Measurements from ENCODE around the gene OVAAL. TPM values are rescaled to one million over a fixed set of nuclear protein-coding genes. Genes with fewer than 3 reads are reported as not detected.

Gene OVAAL
- total and polyA plus RNA-seq, 9 of the 15 experiments (the other 6 are each of a cell fraction or from before 2014, with no cell fraction given) = 0.04 to 0.18 (median 0.08) TPM; not detected in 4

DNA sequence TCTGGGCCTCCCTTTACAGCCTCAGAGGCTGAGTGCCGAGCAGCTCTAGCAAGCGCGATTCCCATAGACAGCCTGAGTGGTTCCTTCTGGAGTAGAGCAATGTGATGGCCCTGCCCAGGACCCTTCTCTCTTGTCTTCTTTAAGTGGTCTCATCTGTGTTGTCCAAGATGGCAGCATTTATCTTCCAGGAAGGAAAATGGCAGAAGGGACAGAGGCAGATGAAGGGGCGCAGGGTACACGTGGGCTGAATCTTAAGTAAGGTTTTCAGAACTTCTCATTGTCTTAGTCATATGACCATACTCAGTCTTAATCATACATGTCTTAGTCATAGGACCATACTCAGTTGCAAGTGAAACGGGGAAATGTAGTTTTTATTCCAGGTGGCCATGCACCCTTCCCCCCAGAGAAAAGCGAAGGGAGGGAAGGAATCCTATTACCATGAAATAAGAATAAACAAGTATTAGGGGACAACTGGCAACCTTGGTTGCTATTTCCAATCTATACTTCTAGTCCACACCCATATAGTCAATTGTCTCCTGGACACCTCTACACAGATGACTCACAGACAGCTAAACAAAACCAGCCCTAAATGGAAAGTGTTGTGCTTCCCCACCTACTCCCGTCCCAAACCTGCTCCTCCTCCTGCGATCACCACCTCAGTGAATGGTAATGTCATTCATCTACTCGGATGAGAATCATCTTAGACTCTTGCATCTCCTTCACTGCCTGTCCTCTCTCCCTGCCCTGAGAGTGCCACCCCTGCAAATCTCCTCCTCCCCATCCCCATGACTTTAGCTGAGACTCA is 13.3 kb downstream of the OVAAL start (continued):
- TF ChIP-seq MGA (IDR thresholded peaks at IDR 0.05) (peak; percentile 53; the same call in 1 of the 2 replicates), ZNF644 (tag; IDR thresholded peaks at IDR 0.05; ENCODE audit: low read depth) (peak; percentile 76; the same call in 1 of the 2 replicates), POLR3A (IDR thresholded peaks at IDR 0.05; ENCODE audit: borderline replicate concordance, extremely low read depth, insufficient read depth, insufficient read length) (no peak), ETV6 (IDR thresholded peaks at IDR 0.05; ENCODE audit: borderline replicate concordance in 1 of 2, low read depth in 2 of 2, low read length in 1 of 2) (no peak), ETV6 (CRISPR knock-in tag; IDR thresholded peaks at IDR 0.05; ENCODE audit: borderline replicate concordance) (no peak), EP400 (IDR thresholded peaks at IDR 0.05) (peak; percentile 29), LEF1 (IDR thresholded peaks at IDR 0.05) (no peak)
- TF ChIP-seq, protein P1, sequence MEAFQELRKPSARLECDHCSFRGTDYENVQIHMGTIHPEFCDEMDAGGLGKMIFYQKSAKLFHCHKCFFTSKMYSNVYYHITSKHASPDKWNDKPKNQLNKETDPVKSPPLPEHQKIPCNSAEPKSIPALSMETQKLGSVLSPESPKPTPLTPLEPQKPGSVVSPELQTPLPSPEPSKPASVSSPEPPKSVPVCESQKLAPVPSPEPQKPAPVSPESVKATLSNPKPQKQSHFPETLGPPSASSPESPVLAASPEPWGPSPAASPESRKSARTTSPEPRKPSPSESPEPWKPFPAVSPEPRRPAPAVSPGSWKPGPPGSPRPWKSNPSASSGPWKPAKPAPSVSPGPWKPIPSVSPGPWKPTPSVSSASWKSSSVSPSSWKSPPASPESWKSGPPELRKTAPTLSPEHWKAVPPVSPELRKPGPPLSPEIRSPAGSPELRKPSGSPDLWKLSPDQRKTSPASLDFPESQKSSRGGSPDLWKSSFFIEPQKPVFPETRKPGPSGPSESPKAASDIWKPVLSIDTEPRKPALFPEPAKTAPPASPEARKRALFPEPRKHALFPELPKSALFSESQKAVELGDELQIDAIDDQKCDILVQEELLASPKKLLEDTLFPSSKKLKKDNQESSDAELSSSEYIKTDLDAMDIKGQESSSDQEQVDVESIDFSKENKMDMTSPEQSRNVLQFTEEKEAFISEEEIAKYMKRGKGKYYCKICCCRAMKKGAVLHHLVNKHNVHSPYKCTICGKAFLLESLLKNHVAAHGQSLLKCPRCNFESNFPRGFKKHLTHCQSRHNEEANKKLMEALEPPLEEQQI (IDR thresholded peaks at IDR 0.05) = 0 out of 2 replicates have a peak, but pooled peaks have one; percentile 38
